Ammon's horn (tissue), 1 donor: ENCODE results near the gene SCNN1B.
"Not testable (repeated sequence)": the region's sequence is repeated elsewhere in the genome, so short reads cannot be mapped to it uniquely, and the experiment has no call there.

ENCODE experiments used
- DNase-seq: peaks from one replicate; pipeline ENCODE4 v3.0.0-alpha.2; 2016; ENCODE audit warnings: low spot score

The SCNN1B gene

GRCh38 chr16:23355106-23355670 lies 53.1 kb downstream of the SCNN1B start:
- DNase-seq: no peak

GRCh38 chr16:23356941-23357340 lies 54.8 kb downstream of the SCNN1B start:
- DNase-seq: no peak

- DNase-seq: no peak
Observed at GRCh38 chr16:23357761-23358290, 55.7 kb downstream of the SCNN1B start.

GRCh38 chr16:23359092-23359760 lies 57.1 kb downstream of the SCNN1B start:
- DNase-seq: no peak

GRCh38 chr16:23362460-23363317 lies 60.6 kb downstream of the SCNN1B start:
- no peak for DNase-seq

GRCh38 chr16:23365602-23366240 lies 63.6 kb downstream of the SCNN1B start:
- DNase-seq: no peak

- not testable (repeated sequence) for DNase-seq
Observed at GRCh38 chr16:23366341-23366740, 64.2 kb downstream of the SCNN1B start.

- no peak for DNase-seq
Observed at GRCh38 chr16:23367564-23367963, 65.5 kb downstream of the SCNN1B start.

- no peak for DNase-seq
Observed at GRCh38 chr16:23367988-23368387, 65.9 kb downstream of the SCNN1B start.

- DNase-seq: no peak
Observed at GRCh38 chr16:23368469-23368868, 66.4 kb downstream of the SCNN1B start.

GRCh38 chr16:23369416-23369815 lies 67.3 kb downstream of the SCNN1B start:
- no peak for DNase-seq

GRCh38 chr16:23371368-23371767 lies 69.3 kb downstream of the SCNN1B start:
- DNase-seq: no peak

GRCh38 chr16:23373436-23374219 lies 71.5 kb downstream of the SCNN1B start:
- DNase-seq: no peak

GRCh38 chr16:23374721-23375510 lies 72.8 kb downstream of the SCNN1B start:
- DNase-seq: no peak

- no peak for DNase-seq
Observed at GRCh38 chr16:23375643-23376042, 73.5 kb downstream of the SCNN1B start.

GRCh38 chr16:23377071-23377931 lies 75.2 kb downstream of the SCNN1B start:
- DNase-seq: no peak

GRCh38 chr16:23378256-23378655 lies 76.2 kb downstream of the SCNN1B start:
- no peak for DNase-seq

- DNase-seq: no peak
Observed at GRCh38 chr16:23378921-23379320, 76.8 kb downstream of the SCNN1B start.

GRCh38 chr16:23379707-23380106 lies 77.6 kb downstream of the SCNN1B start:
- no peak for DNase-seq

GRCh38 chr16:23380501-23380951 lies 78.4 kb downstream of the SCNN1B start:
- DNase-seq: no peak
